ENCODE measurements around the gene SLC15A4.

Gene SLC15A4

DNA sequence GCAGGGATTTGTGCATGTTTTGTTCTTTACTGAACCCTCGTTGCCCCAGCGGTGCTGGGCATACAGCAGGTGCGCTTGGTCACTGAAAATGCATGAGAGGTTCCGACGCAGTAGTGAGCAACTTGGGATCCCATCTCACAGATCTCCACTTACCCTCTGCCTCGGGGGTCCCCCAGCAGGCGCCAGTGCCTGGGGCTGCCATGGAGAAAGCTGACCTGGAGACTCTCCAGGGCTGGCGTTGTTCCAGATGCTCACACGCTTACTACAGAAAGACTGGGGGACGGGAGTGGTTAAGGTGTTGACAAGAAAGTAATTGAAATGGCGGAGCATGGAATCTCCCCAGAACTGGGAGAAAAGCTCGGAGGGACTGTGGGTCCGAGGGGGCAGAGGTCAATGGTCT is 43.7 kb upstream of the SLC15A4 start (continued):
- TF ChIP-seq, protein P1, sequence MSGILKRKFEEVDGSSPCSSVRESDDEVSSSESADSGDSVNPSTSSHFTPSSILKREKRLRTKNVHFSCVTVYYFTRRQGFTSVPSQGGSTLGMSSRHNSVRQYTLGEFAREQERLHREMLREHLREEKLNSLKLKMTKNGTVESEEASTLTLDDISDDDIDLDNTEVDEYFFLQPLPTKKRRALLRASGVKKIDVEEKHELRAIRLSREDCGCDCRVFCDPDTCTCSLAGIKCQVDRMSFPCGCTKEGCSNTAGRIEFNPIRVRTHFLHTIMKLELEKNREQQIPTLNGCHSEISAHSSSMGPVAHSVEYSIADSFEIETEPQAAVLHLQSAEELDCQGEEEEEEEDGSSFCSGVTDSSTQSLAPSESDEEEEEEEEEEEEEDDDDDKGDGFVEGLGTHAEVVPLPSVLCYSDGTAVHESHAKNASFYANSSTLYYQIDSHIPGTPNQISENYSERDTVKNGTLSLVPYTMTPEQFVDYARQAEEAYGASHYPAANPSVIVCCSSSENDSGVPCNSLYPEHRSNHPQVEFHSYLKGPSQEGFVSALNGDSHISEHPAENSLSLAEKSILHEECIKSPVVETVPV (CRISPR knock-in tag; IDR thresholded peaks at IDR 0.05): no peak

DNA sequence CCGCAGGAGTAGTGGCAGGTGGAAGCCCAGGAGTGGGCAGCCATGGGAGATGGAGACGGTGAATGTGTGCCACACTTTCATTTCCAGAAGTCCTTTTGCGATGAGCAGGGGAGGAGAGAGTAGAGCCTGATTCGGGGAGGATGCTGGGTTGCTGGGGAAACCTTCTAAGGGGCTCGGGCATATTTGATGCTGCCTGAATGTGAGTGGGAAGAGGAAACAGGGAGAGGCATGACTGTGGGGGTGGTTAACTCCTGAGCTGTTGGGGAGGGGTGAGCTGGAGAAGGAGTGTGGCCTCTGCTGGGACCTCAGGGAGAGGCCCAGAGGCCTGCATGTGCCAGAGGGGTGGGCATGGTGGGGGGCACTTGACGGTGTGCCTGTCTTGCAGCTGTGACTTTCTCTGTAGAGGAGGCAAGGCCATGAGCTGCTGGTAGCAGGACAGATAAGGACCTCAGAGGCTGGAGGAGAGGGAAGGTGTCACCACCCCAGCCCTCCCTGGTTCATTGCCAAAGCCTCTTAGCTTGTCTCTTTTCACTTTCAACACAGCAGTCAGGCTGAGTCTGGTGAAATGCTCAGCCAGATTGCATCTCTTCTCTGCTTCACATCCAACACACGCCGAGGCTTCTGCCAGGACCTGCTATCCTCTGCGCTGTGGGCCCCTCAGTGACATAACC is 40.9 kb upstream of the SLC15A4 start:
- no peak for ATAC-seq
- TF ChIP-seq ZFP30 (CRISPR knock-in tag; IDR thresholded peaks at IDR 0.05) (no peak), ZNF8 (CRISPR knock-in tag; IDR thresholded peaks at IDR 0.05) (no peak), ESRRG (CRISPR knock-in tag; IDR thresholded peaks at IDR 0.05) (no peak), BACH2 (CRISPR knock-in tag; IDR thresholded peaks at IDR 0.05; ENCODE audit: borderline replicate concordance) (no peak)

DNA sequence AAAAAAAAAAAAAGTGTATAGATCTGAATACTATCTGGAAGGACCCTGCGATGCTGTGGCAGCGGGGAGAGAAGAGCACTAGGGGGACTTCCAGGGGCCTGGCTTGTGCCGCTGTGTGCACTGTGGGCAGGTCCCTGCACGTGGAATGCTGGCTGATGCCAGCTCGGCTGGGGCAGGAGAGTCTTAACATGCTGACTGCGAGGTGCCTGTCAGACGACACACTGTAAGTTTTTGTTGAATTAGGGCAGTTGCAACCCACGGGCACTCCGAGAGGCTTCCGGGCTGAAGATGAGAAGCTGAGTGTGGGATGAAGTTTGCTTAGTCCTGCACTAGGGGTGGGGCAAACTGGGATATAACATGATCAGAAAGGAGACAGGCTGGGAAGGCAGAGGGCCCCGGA is 40.2 kb upstream of the SLC15A4 start:
- ATAC-seq: no peak
- TF ChIP-seq SNAI2 (CRISPR knock-in tag; IDR thresholded peaks at IDR 0.05) (no peak), ZFP30 (CRISPR knock-in tag; IDR thresholded peaks at IDR 0.05) (no peak)

DNA sequence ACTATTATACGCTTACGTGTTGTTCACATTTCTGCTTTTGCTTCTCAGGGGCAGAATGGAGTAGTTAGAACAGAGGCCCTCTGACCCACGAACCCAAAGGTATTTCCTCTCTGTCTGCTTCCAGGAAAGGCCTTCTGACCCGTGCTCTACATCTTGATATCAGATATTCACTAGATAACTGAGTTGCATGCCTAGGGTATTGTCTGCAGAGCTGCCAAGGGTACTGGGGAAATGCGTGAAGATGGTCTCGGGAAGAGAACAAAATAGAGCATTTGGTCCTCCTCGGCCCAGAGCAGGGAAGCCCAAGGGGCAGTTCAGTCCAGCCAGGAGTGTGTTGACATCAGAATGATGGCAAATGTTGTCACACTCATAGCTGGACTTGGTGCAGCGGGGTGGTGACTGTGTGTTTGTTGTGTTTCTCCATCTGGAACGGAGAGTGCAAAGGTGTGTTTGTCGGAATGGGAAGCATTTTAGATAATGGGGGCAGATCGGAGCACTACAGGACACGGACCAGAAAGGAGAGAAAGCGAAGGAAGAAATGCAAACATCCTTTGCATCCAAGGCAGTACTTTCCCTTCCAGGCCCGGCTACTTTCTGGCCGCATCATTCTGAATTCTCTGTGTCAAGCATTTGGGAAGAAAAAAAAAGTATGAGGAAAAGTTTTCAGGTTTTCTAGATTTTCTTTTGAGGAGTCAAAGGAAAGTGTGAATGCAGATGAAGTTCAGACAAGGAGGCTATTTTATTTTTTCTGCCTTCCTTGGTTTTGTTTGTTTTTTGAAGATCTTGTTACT is 37.7 kb upstream of the SLC15A4 start:
- no peak for ATAC-seq
- no peak for TF ChIP-seq ZNF565 (CRISPR knock-in tag; conservative IDR thresholded peaks at IDR 0.05; ENCODE audit: low read depth)
- TF ChIP-seq ISL1 (CRISPR knock-in tag; IDR thresholded peaks at IDR 0.05): no peak
- no peak for TF ChIP-seq CSDC2 (CRISPR knock-in tag; IDR thresholded peaks at IDR 0.05)
- TF ChIP-seq RARB (CRISPR knock-in tag; IDR thresholded peaks at IDR 0.05): no peak
- TF ChIP-seq, protein P2, sequence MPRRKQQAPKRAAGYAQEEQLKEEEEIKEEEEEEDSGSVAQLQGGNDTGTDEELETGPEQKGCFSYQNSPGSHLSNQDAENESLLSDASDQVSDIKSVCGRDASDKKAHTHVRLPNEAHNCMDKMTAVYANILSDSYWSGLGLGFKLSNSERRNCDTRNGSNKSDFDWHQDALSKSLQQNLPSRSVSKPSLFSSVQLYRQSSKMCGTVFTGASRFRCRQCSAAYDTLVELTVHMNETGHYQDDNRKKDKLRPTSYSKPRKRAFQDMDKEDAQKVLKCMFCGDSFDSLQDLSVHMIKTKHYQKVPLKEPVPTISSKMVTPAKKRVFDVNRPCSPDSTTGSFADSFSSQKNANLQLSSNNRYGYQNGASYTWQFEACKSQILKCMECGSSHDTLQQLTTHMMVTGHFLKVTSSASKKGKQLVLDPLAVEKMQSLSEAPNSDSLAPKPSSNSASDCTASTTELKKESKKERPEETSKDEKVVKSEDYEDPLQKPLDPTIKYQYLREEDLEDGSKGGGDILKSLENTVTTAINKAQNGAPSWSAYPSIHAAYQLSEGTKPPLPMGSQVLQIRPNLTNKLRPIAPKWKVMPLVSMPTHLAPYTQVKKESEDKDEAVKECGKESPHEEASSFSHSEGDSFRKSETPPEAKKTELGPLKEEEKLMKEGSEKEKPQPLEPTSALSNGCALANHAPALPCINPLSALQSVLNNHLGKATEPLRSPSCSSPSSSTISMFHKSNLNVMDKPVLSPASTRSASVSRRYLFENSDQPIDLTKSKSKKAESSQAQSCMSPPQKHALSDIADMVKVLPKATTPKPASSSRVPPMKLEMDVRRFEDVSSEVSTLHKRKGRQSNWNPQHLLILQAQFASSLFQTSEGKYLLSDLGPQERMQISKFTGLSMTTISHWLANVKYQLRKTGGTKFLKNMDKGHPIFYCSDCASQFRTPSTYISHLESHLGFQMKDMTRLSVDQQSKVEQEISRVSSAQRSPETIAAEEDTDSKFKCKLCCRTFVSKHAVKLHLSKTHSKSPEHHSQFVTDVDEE (CRISPR knock-in tag; IDR thresholded peaks at IDR 0.05): no peak
- TF ChIP-seq ZNF8 (CRISPR knock-in tag; IDR thresholded peaks at IDR 0.05): no peak
- TF ChIP-seq, protein P3, sequence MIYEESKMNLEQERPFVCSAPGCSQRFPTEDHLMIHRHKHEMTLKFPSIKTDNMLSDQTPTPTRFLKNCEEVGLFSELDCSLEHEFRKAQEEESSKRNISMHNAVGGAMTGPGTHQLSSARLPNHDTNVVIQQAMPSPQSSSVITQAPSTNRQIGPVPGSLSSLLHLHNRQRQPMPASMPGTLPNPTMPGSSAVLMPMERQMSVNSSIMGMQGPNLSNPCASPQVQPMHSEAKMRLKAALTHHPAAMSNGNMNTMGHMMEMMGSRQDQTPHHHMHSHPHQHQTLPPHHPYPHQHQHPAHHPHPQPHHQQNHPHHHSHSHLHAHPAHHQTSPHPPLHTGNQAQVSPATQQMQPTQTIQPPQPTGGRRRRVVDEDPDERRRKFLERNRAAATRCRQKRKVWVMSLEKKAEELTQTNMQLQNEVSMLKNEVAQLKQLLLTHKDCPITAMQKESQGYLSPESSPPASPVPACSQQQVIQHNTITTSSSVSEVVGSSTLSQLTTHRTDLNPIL (CRISPR knock-in tag; IDR thresholded peaks at IDR 0.05; ENCODE audit: low read depth): no peak
- TF ChIP-seq ARNTL (CRISPR knock-in tag; IDR thresholded peaks at IDR 0.05; ENCODE audit: borderline replicate concordance, low read depth): no peak
- TF ChIP-seq TOX (CRISPR knock-in tag; IDR thresholded peaks at IDR 0.05; ENCODE audit: borderline replicate concordance): no peak
- no peak for TF ChIP-seq ZC3H10 (CRISPR knock-in tag; IDR thresholded peaks at IDR 0.05)
- TF ChIP-seq TCF4 (CRISPR knock-in tag; IDR thresholded peaks at IDR 0.05; ENCODE audit: borderline replicate concordance): no peak
- TF ChIP-seq, protein P4, sequence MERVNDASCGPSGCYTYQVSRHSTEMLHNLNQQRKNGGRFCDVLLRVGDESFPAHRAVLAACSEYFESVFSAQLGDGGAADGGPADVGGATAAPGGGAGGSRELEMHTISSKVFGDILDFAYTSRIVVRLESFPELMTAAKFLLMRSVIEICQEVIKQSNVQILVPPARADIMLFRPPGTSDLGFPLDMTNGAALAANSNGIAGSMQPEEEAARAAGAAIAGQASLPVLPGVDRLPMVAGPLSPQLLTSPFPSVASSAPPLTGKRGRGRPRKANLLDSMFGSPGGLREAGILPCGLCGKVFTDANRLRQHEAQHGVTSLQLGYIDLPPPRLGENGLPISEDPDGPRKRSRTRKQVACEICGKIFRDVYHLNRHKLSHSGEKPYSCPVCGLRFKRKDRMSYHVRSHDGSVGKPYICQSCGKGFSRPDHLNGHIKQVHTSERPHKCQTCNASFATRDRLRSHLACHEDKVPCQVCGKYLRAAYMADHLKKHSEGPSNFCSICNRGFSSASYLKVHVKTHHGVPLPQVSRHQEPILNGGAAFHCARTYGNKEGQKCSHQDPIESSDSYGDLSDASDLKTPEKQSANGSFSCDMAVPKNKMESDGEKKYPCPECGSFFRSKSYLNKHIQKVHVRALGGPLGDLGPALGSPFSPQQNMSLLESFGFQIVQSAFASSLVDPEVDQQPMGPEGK (CRISPR knock-in tag; IDR thresholded peaks at IDR 0.05; ENCODE audit: borderline replicate concordance): no peak
- TF ChIP-seq, protein P5, sequence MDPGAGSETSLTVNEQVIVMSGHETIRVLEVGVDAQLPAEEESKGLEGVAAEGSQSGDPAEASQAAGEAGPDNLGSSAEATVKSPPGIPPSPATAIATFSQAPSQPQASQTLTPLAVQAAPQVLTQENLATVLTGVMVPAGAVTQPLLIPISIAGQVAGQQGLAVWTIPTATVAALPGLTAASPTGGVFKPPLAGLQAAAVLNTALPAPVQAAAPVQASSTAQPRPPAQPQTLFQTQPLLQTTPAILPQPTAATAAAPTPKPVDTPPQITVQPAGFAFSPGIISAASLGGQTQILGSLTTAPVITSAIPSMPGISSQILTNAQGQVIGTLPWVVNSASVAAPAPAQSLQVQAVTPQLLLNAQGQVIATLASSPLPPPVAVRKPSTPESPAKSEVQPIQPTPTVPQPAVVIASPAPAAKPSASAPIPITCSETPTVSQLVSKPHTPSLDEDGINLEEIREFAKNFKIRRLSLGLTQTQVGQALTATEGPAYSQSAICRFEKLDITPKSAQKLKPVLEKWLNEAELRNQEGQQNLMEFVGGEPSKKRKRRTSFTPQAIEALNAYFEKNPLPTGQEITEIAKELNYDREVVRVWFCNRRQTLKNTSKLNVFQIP (CRISPR knock-in tag; IDR thresholded peaks at IDR 0.05; ENCODE audit: borderline replicate concordance, low read depth): no peak
- TF ChIP-seq ZNF70 (CRISPR knock-in tag; IDR thresholded peaks at IDR 0.05): no peak

All from SK-N-SH treated with all-trans-retinoic acid at 6 μM for 48 hours (cell line).